H1 (cell line): ENCODE data around the gene TAF13. TPM values are rescaled to one million over a fixed set of nuclear protein-coding genes. Genes with fewer than 3 reads are reported as not detected.

Experiments used
- CTCF ChIA-PET: fragments of 300-600 bp; sonication (Branson Sonifier 250); formaldehyde crosslinking; loops from one replicate; lab custom pipeline; 2021; ENCODE audit not compliant: partially characterized antibody; lab: Charles Lee
- POLR2A ChIA-PET: fragments of 300-600 bp; sonication (Branson Sonifier 250); formaldehyde crosslinking; loops from one replicate; lab custom pipeline; 2021; ENCODE audit warnings: inconsistent platforms; ENCODE audit not compliant: partially characterized antibody; lab: Charles Lee
- DNase-seq, 2 experiments: peaks; one replicate each; pipeline versions ENCODE4 v3.0.0 to v3.0.0-alpha.2; 2010 to 2022; ENCODE audit warnings: low spot score in 2 of 2, low read depth in 1 of 2, mixed read lengths in 1 of 2
- FAIRE-seq: peaks from 2 replicates; lab custom pipeline; 2011; peaks lifted over from hg19 to GRCh38; lab: Jason Lieb, UNC
- H2AFZ ChIP-seq: 2 replicates; pipeline ENCODE4 v1.8.1; 2012; ENCODE audit warnings: low read length, inconsistent platforms
- H2AK5ac ChIP-seq: 2 replicates; pipeline ENCODE4 v1.6.1; 2013; ENCODE audit warnings: low read depth, low read length
- H2BK120ac ChIP-seq: replicated peaks from 2 replicates; pipeline ENCODE3; 2013; ENCODE audit warnings: low read depth, low read length, inconsistent platforms
- H2BK12ac ChIP-seq: 2 replicates; pipeline ENCODE4 v1.6.1; 2013; ENCODE audit warnings: low read depth, low read length
- H2BK15ac ChIP-seq: 2 replicates; pipeline ENCODE4 v1.6.1; 2013; ENCODE audit warnings: low read length
- H2BK20ac ChIP-seq: 2 replicates; pipeline ENCODE4 v1.6.1; 2013; ENCODE audit warnings: low read length
- H2BK5ac ChIP-seq: 2 replicates; pipeline ENCODE4 v1.6.1; 2013; ENCODE audit warnings: low read depth, low read length
- H3K14ac ChIP-seq: 2 replicates; pipeline ENCODE4 v1.6.1; 2013; ENCODE audit warnings: inconsistent platforms; ENCODE audit not compliant: insufficient read length
- H3K18ac ChIP-seq: 2 replicates; pipeline ENCODE4 v1.6.1; 2013; ENCODE audit warnings: low read length; ENCODE audit errors: extremely low read depth
- H3K23ac ChIP-seq: 2 replicates; pipeline ENCODE4 v1.6.1; 2013; ENCODE audit warnings: inconsistent platforms; ENCODE audit not compliant: insufficient read length
- H3K23me2 ChIP-seq: 2 replicates; pipeline ENCODE4 v1.6.1; 2013; ENCODE audit warnings: low read depth, low read length
- H3K27ac ChIP-seq: 2 replicates; pipeline ENCODE4 v1.6.1; 2011; ENCODE audit warnings: low read depth, low read length, inconsistent platforms
- H3K27me3 ChIP-seq, 4 experiments: replicated peaks in 1 of 4; 1 replicate in 1 of 4; 2 replicates in 3 of 4; pipeline versions ENCODE4 v1.6.1 to v1.8.1; 2011 to 2013; ENCODE audit warnings: low read length in 3 of 4, mild to moderate bottlenecking in 3 of 4, inconsistent platforms in 2 of 4, mixed read lengths in 2 of 4, moderate library complexity in 1 of 4; ENCODE audit not compliant: control insufficient read depth in 3 of 4, insufficient read depth in 3 of 4; ENCODE audit errors: extremely low read depth in 1 of 4
- H3K36me3 ChIP-seq, 4 experiments: 2 replicates each; pipeline versions ENCODE4 v1.6.1 to v1.8.1; 2011 to 2013; ENCODE audit warnings: mild to moderate bottlenecking in 4 of 4, low read length in 3 of 4, moderate library complexity in 2 of 4, control low read depth in 1 of 4, inconsistent platforms in 1 of 4; ENCODE audit not compliant: insufficient read depth in 4 of 4, control insufficient read depth in 2 of 4
- H3K4ac ChIP-seq: replicated peaks from 2 replicates; pipeline ENCODE3; 2013; ENCODE audit warnings: low read length, low read depth, mixed read lengths, inconsistent platforms; ENCODE audit not compliant: insufficient read length
- H3K4me1 ChIP-seq, 4 experiments: replicated peaks in 1 of 4; 1 replicate in 1 of 4; 2 replicates in 3 of 4; pipeline versions ENCODE4 v1.6.1 to v1.8.1; 2011 to 2013; ENCODE audit warnings: low read length in 3 of 4, inconsistent platforms in 2 of 4, mixed read lengths in 1 of 4; ENCODE audit not compliant: insufficient read depth in 4 of 4, control insufficient read depth in 3 of 4
- H3K4me2 ChIP-seq, 2 experiments: 2 replicates each; pipeline versions ENCODE4 v1.6.1 to v1.8.1; 2011 to 2013; ENCODE audit warnings: low read depth in 2 of 2, low read length in 2 of 2, control low read depth in 1 of 2, inconsistent platforms in 1 of 2, mild to moderate bottlenecking in 1 of 2; ENCODE audit not compliant: insufficient read depth in 1 of 2
- H3K4me3 ChIP-seq, 4 experiments: fragments of 200-600, 300-600 bp in 1 of 4; sonication (generic), shearing (Covaris generic), sonication (Bioruptor Twin) in 1 of 4; 2 replicates each; pipeline versions ENCODE4 v1.5.1 to v1.8.1; 2011 to 2016; ENCODE audit warnings: low read length in 4 of 4, low read depth in 3 of 4, control low read depth in 2 of 4, inconsistent platforms in 2 of 4, mild to moderate bottlenecking in 2 of 4, mixed read lengths in 1 of 4, moderate library complexity in 1 of 4; ENCODE audit not compliant: insufficient read depth in 2 of 4; ENCODE audit errors: extremely low read depth in 1 of 4
- H3K56ac ChIP-seq: replicated peaks from 2 replicates; pipeline ENCODE3; 2013; ENCODE audit warnings: low read depth, mild to moderate bottlenecking, mixed read lengths, low read length, inconsistent platforms; ENCODE audit not compliant: insufficient read length
- H3K79me1 ChIP-seq: 2 replicates; pipeline ENCODE4 v1.6.1; 2013; ENCODE audit warnings: low read depth, low read length, control low read depth
- H3K79me2 ChIP-seq, 2 experiments: 2 replicates each; pipeline versions ENCODE4 v1.6.1 to v1.8.1; 2012 to 2013; ENCODE audit warnings: low read length in 2 of 2, mild to moderate bottlenecking in 2 of 2, inconsistent platforms in 1 of 2; ENCODE audit not compliant: insufficient read depth in 2 of 2, control insufficient read depth in 1 of 2
- H3K9ac ChIP-seq, 4 experiments: replicated peaks in 1 of 4; 1 replicate in 1 of 4; 2 replicates in 3 of 4; pipeline versions ENCODE4 v1.6.1 to v1.8.1; 2011 to 2013; ENCODE audit warnings: low read depth in 3 of 4, low read length in 3 of 4, control low read depth in 2 of 4, mild to moderate bottlenecking in 2 of 4, moderate library complexity in 2 of 4, inconsistent platforms in 1 of 4; ENCODE audit errors: extremely low read depth in 1 of 4
- H3K9me3 ChIP-seq, 2 experiments: 2 replicates each; pipeline versions ENCODE4 v1.6.1 to v1.8.1; 2012 to 2013; ENCODE audit warnings: mild to moderate bottlenecking in 2 of 2, moderate library complexity in 2 of 2, control low read depth in 1 of 2, inconsistent platforms in 1 of 2, low read depth in 1 of 2, low read length in 1 of 2, mixed read lengths in 1 of 2; ENCODE audit not compliant: insufficient read depth in 2 of 2
- H4K20me1 ChIP-seq, 2 experiments: replicated peaks in 1 of 2; 2 replicates each; pipeline versions ENCODE3 to v1.8.1; 2011 to 2013; ENCODE audit warnings: inconsistent platforms in 2 of 2, low read length in 2 of 2, mild to moderate bottlenecking in 1 of 2; ENCODE audit not compliant: insufficient read depth in 2 of 2, control insufficient read depth in 1 of 2
- H4K5ac ChIP-seq: 2 replicates; pipeline ENCODE4 v1.6.1; 2013; ENCODE audit warnings: low read length, low read depth, mixed read lengths, inconsistent platforms; ENCODE audit not compliant: insufficient read length
- H4K8ac ChIP-seq: 2 replicates; pipeline ENCODE4 v1.8.0; 2013; ENCODE audit warnings: mild to moderate bottlenecking, moderate library complexity, low read length, inconsistent platforms; ENCODE audit not compliant: insufficient read depth; ENCODE audit errors: extremely low read depth
- H4K91ac ChIP-seq: replicated peaks from 2 replicates; pipeline ENCODE3; 2013; ENCODE audit warnings: low read length, mixed read lengths, inconsistent platforms; ENCODE audit not compliant: insufficient read length
- BACH1 ChIP-seq: IDR thresholded peaks from 2 replicates; pipeline ENCODE4 v1.6.1; 2012; ENCODE audit warnings: low read length, improper control_type of control experiment
- CEBPB ChIP-seq: IDR thresholded peaks from 2 replicates; pipeline ENCODE4 v1.6.1; 2012; ENCODE audit warnings: low read depth, low read length
- FOSL1 ChIP-seq: IDR thresholded peaks from 2 replicates; pipeline ENCODE4 v1.6.1; 2011; ENCODE audit warnings: mild to moderate bottlenecking, low read depth, low read length, moderate library complexity; ENCODE audit not compliant: insufficient read depth
- GTF2F1 ChIP-seq: IDR thresholded peaks from 2 replicates; pipeline ENCODE4 v1.6.1; 2012; ENCODE audit warnings: low read depth, low read length, improper control_type of control experiment, borderline replicate concordance
- MAFK ChIP-seq: IDR thresholded peaks from 2 replicates; pipeline ENCODE4 v1.6.1; 2012; ENCODE audit warnings: low read depth, mild to moderate bottlenecking, improper control_type of control experiment, low read length
- SIX5 ChIP-seq: IDR thresholded peaks from 2 replicates; pipeline ENCODE4 v1.6.1; 2011; ENCODE audit warnings: mild to moderate bottlenecking, low read depth, low read length
- TCF12 ChIP-seq: IDR thresholded peaks from 2 replicates; pipeline ENCODE4 v1.6.1; 2011; ENCODE audit warnings: low read depth, mild to moderate bottlenecking, low read length
- WGBS, 2 experiments: shearing (Covaris generic) in 1 of 2; methylation state at CpG; one replicate each; pipeline versions ENCODE4 v1.1.6 to v1.1.7; 2013 to 2015; ENCODE audit warnings: low lambda C conversion rate in 2 of 2, mixed read lengths in 2 of 2, inconsistent platforms in 1 of 2, low coverage in 1 of 2, missing lambda C conversion rate in 1 of 2; ENCODE audit not compliant: insufficient replicate concordance in 2 of 2, insufficient coverage in 1 of 2, insufficient read length in 1 of 2; ENCODE audit errors: extremely low coverage in 1 of 2, missing lambda C conversion rate in 1 of 2; 5-methylcytosine and 5-hydroxymethylcytosine counted together
- long read RNA-seq, 2 experiments: library from RNA in 1 of 2; library from capped mRNA in 1 of 2; stranded (forward); transcript quantifications; one replicate each; pipeline ENCODE4 v2.0.0, GENCODE V29; 2021; ENCODE audit warnings: inconsistent platforms in 1 of 2
- polyA minus RNA-seq, 3 experiments: library from RNA; depleted of rRNA, polyadenylated mRNA; stranded (reverse); fragments of >200 nt; gene quantifications; 1 replicate in 2 of 3; 2 replicates in 1 of 3; pipeline ENCODE4 v1.2.3, GENCODE V29; 2011
- polyA plus RNA-seq, 7 experiments: library from polyadenylated mRNA; depleted of rRNA in 3 of 7; stranded (reverse) in 5 of 7; unstranded in 2 of 7; fragments of >200 nt in 5 of 7; fragments of 200-250 nt in 2 of 7; gene quantifications; 1 replicate in 5 of 7; 2 replicates in 1 of 7; 4 replicates in 1 of 7; pipeline versions ENCODE4 v1.2.1 to v1.2.3, GENCODE V29; 2011 to 2013; ENCODE audit warnings: missing spikeins in 2 of 7, mixed read lengths in 2 of 7
- total RNA-seq: library from RNA; stranded (reverse); fragmentation: NEBNext Ultra II Directional; extraction: Animal tissue kit (Norgen Biotek cat#: 25700); gene quantifications from 2 replicates; pipeline ENCODE4 v1.2.1, GENCODE V29; 2021

The TAF13 gene, protein sequence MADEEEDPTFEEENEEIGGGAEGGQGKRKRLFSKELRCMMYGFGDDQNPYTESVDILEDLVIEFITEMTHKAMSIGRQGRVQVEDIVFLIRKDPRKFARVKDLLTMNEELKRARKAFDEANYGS
- 41.5 and 41.7 TPM in 2 replicates for total RNA-seq
- polyA plus RNA-seq (2011; rRNA removed), result 5.6 and 13.1 TPM in 2 replicates
- 18.8 TPM for polyA plus RNA-seq (2011; cell fraction: cytosol; rRNA removed)
- 0.51 TPM for polyA plus RNA-seq (2011; cell fraction: nucleus; rRNA removed)
- 18.0 to 45.8 TPM (median 21.1 TPM) in 4 replicates for polyA plus RNA-seq (2012, experiment 1 of 2)
- 9.1 TPM for polyA plus RNA-seq (2012, experiment 2 of 2)
- polyA plus RNA-seq (2013, experiment 1 of 2), result 29.7 TPM
- 33.2 TPM for polyA plus RNA-seq (2013, experiment 2 of 2)
- 5.0 and 7.9 TPM in 2 replicates for polyA minus RNA-seq (2011; rRNA and poly(A)+ RNA removed)
- 15.2 TPM for polyA minus RNA-seq (2011; cell fraction: cytosol; rRNA and poly(A)+ RNA removed)
- polyA minus RNA-seq (2011; cell fraction: nucleus; rRNA and poly(A)+ RNA removed), result 4.3 TPM
- long read RNA-seq, experiment 1, partial matches to known transcripts, result 4 of 4 reads
- long read RNA-seq, experiment 1, other reads (novel, unspliced or antisense), result 0 of 4 reads
- long read RNA-seq, experiment 2, partial matches to known transcripts, result 0 of 1 reads
- long read RNA-seq, experiment 2, other reads (novel, unspliced or antisense), result 1 of 1 reads

DNA sequence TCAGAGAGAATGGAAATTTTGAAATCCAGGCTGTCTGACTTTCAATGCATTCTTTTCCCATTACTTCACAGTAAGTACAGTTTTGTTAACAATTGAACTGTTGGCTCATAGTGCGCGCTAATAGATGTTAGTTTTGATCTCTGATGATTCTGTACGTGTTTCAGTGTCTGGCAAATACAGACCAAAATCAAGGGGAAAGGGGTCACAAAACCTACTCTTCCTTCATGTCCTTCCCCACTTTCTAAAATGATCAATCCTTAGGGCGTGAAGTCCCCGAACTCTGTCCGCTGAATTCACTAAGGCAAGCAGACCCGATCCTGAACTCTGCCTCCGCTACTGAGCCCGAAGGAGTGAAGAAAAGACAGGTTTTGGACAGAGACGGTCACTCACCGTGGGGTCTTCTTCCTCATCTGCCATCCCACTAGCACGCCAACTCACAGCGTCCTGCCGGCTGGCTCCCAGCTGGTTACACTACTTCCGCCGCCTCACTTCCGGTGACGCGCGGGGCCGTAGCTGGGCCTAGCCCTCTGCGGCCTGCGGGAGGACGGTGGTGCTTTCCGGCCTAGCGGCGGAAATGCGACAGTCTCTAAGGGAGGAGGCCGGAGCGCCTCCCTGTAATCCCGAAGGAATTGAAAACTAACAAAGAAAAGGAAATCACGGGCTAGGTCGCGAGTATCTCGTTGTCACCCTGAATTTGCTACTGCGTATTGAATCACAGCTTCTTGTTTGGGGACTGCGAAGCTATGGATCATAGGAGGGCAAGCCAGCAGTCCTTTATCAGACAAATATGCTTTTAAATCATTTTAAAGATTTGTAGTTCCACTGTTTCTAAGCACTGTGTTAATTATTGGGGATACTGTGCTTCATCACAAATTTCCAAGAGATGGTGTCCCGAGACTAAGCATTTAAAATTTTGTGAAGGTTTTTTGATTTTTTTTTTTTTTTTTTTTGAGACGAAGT lies at the start of gene TAF13:
TAF13 (minus strand) TSS at position 473 of the 960 bp plus-strand sequence; CDS start at position 417, 56 bp downstream.
- Histone ChIP-seq H3K23me2 (no peaks in the 10 kb centered on the region; the same call in 1 of the 2 replicates), H3K79me2 (peaks cover 0 to 17% of the 10 kb centered on the region in 2 experiments; a peak in 3 of 4 replicates), H2AK5ac (peak within 1 kb of the TSS; percentile 97; the same call in 1 of the 2 replicates), H2BK15ac (0 out of 2 replicates have a peak within 1 kb of the TSS, but pooled peaks have one; percentile 61), H4K8ac (peak within 1 kb of the TSS; percentile 68; the same call in 1 of the 2 replicates), H3K23ac (no peak within 1 kb of the TSS), H3K4ac (peak within 1 kb of the TSS; percentile 71), H2BK12ac (no peak within 1 kb of the TSS; the same call in 1 of the 2 replicates), H2BK20ac (no peak within 1 kb of the TSS), H3K4me3 (peak within 1 kb of the TSS; percentile 88 to 98 (median 93)), H2BK5ac (peak within 1 kb of the TSS; percentile 88), H4K5ac (peak within 1 kb of the TSS; percentile 90), H3K36me3 (peaks cover 0 to 8% (median 0%) of the 10 kb centered on the region in 4 experiments; a peak in 2 of 8 replicates), H3K79me1 (no peaks in the 10 kb centered on the region), H3K56ac (peak within 1 kb of the TSS; percentile 7), H3K9me3 (peaks cover 0 to 8% of the 10 kb centered on the region in 2 experiments; a peak in 1 of 4 replicates), H4K91ac (peak within 1 kb of the TSS; percentile 92), H3K27ac (peak within 1 kb of the TSS; percentile 73), H2BK120ac (no peak within 1 kb of the TSS), H3K4me1 (peaks cover 0 to 4% (median 1%) of the 10 kb centered on the region in 4 experiments; a peak in 4 of 7 replicates), H3K4me2 (peak within 1 kb of the TSS; percentile 74 to 82), H2AFZ (peak within 1 kb of the TSS; percentile 96), H3K9ac (peak within 1 kb of the TSS in 3 of 4 experiments; percentile 75 to 97 (median 79); a peak in 6 of 7 replicates), H3K14ac (no peak within 1 kb of the TSS), H3K27me3 (no peaks in the 10 kb centered on the region), H3K18ac (peak within 1 kb of the TSS; percentile 78), H4K20me1 (no peaks in the 10 kb centered on the region)
- ChIA-PET POLR2A (interaction anchor here (0.8 to 5.5 kb wide), 5 partner anchors 9 to 28 kb away, joined by 3 to 34 read pairs (median 6); partner anchors contain the start of gene TMEM167B), CTCF (interaction anchor here (1.1 to 2.1 kb wide), 4 partner anchors 13 to 40 kb away, joined by 5 to 8 read pairs (median 6); a partner anchor contains a TSS)
- FAIRE-seq, result no peak
- peak; percentile 82 to 90 for DNase-seq
- WGBS, 2 experiments, result 6% methylated on average over 39 of the region's 39 CpGs; no CpG with 5 or more reads in 1 of the 2 experiments
- TF ChIP-seq BACH1 (no peak), SIX5 (no peak), MAFK (no peak), FOSL1 (no peak), CEBPB (no peak; the same call in 1 of the 2 replicates), TCF12 (no peak), GTF2F1 (no peak)
